SK-MEL-5 (cell line): ENCODE data around the gene VWA1. TPM values are rescaled to one million over a fixed set of nuclear protein-coding genes. Genes with fewer than 3 reads are reported as not detected.
"Not testable (repeated sequence)": the region's sequence is repeated elsewhere in the genome, so short reads cannot be mapped to it uniquely, and the experiment has no call there.

Experiments
- DNase-seq: peaks from one replicate; pipeline ENCODE4 v3.0.0-alpha.2; 2016; ENCODE audit warnings: low read depth, low spot score
- in situ Hi-C: cut with HindIII; loops from 2 replicates; pipeline ENCODE4 v1.10.0; 2016; ENCODE audit warnings: low sequenced_read_pairs, high pct_unique_total_duplicates, low pct_unique_long_range_greater_than_20kb
- total RNA-seq: library from RNA; depleted of rRNA; stranded (reverse); fragments of >200 nt; shearing (Covaris generic); gene quantifications from 2 replicates; pipeline ENCODE4 v1.2.3, GENCODE V29; 2014; rRNA removed

The VWA1 gene
- total RNA-seq, 1 experiment from 2014 or later: 15.3 TPM

DNA sequence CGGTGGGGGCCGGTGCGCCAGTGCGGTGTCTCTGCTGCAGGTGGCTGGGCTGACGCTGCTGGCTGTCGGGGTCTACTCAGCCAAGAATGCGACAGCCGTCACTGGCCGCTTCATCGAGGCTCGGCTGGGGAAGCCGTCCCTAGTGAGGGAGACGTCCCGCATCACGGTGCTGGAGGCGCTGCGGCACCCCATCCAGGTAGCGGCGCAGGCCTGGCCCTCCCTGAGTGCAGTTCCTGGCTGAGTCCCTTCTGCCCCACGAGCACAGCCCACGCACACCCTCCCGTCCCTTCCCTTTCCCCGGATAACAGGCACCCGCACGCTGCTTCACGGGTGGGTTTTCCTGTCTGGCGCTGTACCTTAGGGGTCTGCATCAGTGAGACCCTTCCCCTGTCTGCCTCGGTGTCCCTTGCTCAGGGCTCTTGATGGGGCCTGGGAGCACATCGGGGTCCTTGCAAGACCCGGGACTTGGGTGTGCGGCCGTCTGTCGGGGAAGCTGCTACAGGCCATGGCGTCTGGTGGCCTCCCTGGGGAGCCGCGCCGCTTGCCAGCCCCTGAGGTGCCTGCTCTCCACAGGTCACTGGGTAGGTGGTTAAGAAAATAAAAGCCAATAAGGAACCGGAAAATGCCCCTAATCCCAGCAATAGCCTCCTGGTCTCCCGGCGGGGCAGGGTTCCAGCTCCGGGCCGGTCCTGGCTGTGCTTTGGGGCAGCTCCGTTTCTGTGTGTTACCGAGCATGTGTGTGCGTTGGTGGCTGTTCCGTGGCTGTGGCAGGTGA, 49.7 kb downstream of the VWA1 start:
- in situ Hi-C loops, DNase-seq: not testable (repeated sequence)

- DNase-seq, in situ Hi-C loops: not testable (repeated sequence)
Measured at GRCh38 chr1:1485755-1486317, 50.3 kb downstream of the VWA1 start.

DNA sequence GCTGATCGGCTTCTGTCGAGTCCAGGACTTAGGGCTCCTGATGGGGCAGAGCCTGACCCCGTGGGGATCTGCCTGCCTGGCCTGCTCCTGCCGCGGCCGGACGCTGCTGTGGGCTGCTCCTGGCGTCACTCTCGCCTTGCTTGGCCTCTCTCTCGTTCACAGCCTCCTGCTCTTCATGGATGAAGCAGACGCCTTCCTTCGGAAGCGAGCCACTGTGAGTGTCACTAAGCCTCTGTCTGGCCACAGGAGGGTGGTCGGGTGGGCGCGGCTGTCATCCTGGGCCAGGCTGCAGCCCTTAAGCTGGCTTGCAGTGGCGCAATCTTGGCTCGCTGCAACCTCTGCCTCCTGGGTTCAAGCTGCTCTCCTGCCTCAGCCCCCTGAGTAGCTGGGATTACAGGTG, 52.2 kb downstream of the VWA1 start:
- in situ Hi-C loops: no loop called here
- DNase-seq: no peak

- DNase-seq: no peak
- in situ Hi-C loops: no loop called here
Measured at GRCh38 chr1:1489231-1489630, 53.7 kb downstream of the VWA1 start.

- in situ Hi-C loops: no loop called here
Measured at GRCh38 chr1:1489861-1490260, 54.4 kb downstream of the VWA1 start.

DNA sequence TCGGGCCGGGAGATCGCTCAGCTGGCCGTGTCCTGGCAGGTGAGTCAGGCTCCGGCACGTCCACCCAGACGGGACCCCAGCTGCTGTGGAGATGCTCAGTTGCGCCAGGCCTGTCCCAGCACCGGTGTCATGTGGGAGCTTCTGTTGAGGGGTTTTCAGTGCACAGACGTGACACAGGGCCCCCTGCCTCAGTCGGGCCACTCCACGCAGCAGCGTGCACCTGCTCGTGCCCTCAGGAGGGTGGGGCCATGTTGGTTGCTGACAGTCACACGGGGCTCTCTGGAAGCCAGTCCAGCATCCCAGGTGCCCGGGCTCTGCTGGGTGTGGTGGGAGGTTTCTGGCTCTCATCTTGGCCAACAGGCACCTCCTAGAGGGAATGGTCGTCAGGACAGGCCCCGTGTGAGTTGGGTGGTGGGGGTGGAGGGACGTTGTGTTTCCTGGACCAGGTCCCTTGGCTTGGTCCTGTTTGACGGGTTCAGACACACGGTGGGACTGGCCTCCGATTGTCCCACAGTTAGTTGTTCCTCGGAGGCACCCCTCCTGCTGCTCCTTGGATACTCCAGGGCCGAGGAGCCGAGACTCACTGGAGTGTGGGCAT, 55.2 kb downstream of the VWA1 start:
- in situ Hi-C loops: no loop called here
- no peak for DNase-seq

More at GRCh38 chr1:1489861-1490260, 54.4 kb downstream of the VWA1 start:
- no peak for DNase-seq

DNA sequence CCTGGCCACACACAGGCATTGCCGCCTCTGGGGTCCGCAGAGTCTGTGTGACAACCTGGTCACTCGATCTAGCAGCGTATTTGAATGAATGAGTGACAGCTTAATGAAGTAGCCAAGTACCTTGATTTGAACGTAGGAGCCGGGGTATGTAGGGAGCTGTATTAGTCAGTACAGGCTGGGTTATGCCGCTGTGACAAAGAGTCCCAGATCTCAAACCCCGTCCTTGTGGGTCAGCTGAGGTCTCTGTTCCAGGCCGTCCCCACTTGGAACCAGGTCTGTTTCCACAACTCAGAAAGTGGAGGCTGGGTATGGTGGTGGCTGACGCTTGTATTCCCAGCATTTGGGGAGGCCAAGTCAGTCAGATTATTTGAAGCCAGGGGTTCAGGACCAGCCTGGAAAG, 56.1 kb downstream of the VWA1 start:
- no peak for DNase-seq
- in situ Hi-C loops: no loop called here

Other genes with a start within 250 kb of the VWA1 start
- not detected in 2 replicates for gene TNFRSF18, start 229.1 kb upstream of the VWA1 start, total RNA-seq
- gene TNFRSF4, start 221.5 kb upstream of the VWA1 start, total RNA-seq: not detected in 2 replicates
- gene SDF4, start 203.7 kb upstream of the VWA1 start, total RNA-seq: 94.2 and 97.3 TPM in 2 replicates
- gene B3GALT6, start 203.5 kb upstream of the VWA1 start, total RNA-seq: 25.9 and 29.0 TPM in 2 replicates
- not detected in 2 replicates for gene C1QTNF12, start 189.0 kb upstream of the VWA1 start, total RNA-seq
- gene UBE2J2, start 161.8 kb upstream of the VWA1 start, total RNA-seq: 37.8 and 41.9 TPM in 2 replicates
- 0.71 and 1.3 TPM in 2 replicates for gene SCNN1D, start 155.3 kb upstream of the VWA1 start, total RNA-seq
- 14.2 and 14.5 TPM in 2 replicates for gene ACAP3, start 127.8 kb upstream of the VWA1 start, total RNA-seq
- gene PUSL1, start 127.1 kb upstream of the VWA1 start, total RNA-seq: 9.9 and 15.5 TPM in 2 replicates
- 60.1 and 63.5 TPM in 2 replicates for gene INTS11, start 111.0 kb upstream of the VWA1 start, total RNA-seq
- 19.6 and 22.2 TPM in 2 replicates for gene CPTP, start 110.9 kb upstream of the VWA1 start, total RNA-seq
- not detected in 2 replicates for gene TAS1R3, start 104.4 kb upstream of the VWA1 start, total RNA-seq
- gene DVL1, start 86.3 kb upstream of the VWA1 start, total RNA-seq: 41.4 and 42.8 TPM in 2 replicates
- 0.08 TPM in 1 of 2 replicates, not detected in the other for gene MXRA8, start 77.1 kb upstream of the VWA1 start, total RNA-seq
- 136 and 146 TPM in 2 replicates for gene AURKAIP1, start 60.5 kb upstream of the VWA1 start, total RNA-seq
- 67.7 and 78.7 TPM in 2 replicates for gene CCNL2, start 36.4 kb upstream of the VWA1 start, total RNA-seq
- 112 and 124 TPM in 2 replicates for gene MRPL20, start 28.4 kb upstream of the VWA1 start, total RNA-seq
- not detected in 2 replicates for gene ANKRD65, start 14.4 kb upstream of the VWA1 start, total RNA-seq
- 0.05 TPM in 1 of 2 replicates, not detected in the other for gene ATAD3C, start 14.0 kb downstream of the VWA1 start, total RNA-seq
- gene ATAD3B, start 36.1 kb downstream of the VWA1 start, total RNA-seq: 31.3 and 36.3 TPM in 2 replicates
- 32.1 and 36.5 TPM in 2 replicates for gene ATAD3A, start 76.5 kb downstream of the VWA1 start, total RNA-seq
- gene TMEM240, start 104.9 kb downstream of the VWA1 start, total RNA-seq: 0.29 TPM in 1 of 2 replicates, not detected in the other
- gene SSU72, start 139.2 kb downstream of the VWA1 start, total RNA-seq: 56.5 TPM in 2 replicates
- 6.6 and 7.1 TPM in 2 replicates for gene FNDC10, start 164.4 kb downstream of the VWA1 start, total RNA-seq
- 17.8 and 22.7 TPM in 2 replicates for gene MIB2, start 179.8 kb downstream of the VWA1 start, total RNA-seq
- gene MMP23B, start 196.5 kb downstream of the VWA1 start, total RNA-seq: not detected in 2 replicates
- gene CDK11B, start 223.3 kb downstream of the VWA1 start, total RNA-seq: 4.4 and 6.6 TPM in 2 replicates